ENCODE results near the gene DCST2. TPM values are rescaled to one million over a fixed set of nuclear protein-coding genes. Genes with fewer than 3 reads are reported as not detected.
A peak's percentile ranks its signal among the peaks of the same experiment; 100 is the strongest.

Gene DCST2
- total and polyA plus RNA-seq, 2 of the 8 experiments (the other 6 are each of a cell fraction or from before 2014, with no cell fraction given), result 0.43 to 2.1 TPM

- H4K8ac ChIP-seq (ENCODE audit: extremely low read depth, insufficient read depth, low read length), result no peak overlapping the region
- no peak overlapping the region for H2AFZ ChIP-seq (ENCODE audit: low read length)
- no peak overlapping the region for H3K4ac ChIP-seq (replicated peaks; ENCODE audit: insufficient read length, low read depth, low read length)
- H3K9ac ChIP-seq (replicated peaks in 1 of 4; ENCODE audit: extremely low read depth in 1 of 4, low read depth in 3 of 4, low read length in 3 of 4), result no peak overlapping the region
- no peak overlapping the region for H2AK5ac ChIP-seq (ENCODE audit: low read depth, low read length)
- no peak overlapping the region for H4K5ac ChIP-seq (ENCODE audit: insufficient read length, low read depth, low read length)
- H4K20me1 ChIP-seq (replicated peaks in 1 of 2; ENCODE audit: control insufficient read depth in 1 of 2, insufficient read depth in 2 of 2, low read length in 2 of 2), result no peaks in the 10 kb centered on the region
- no peak overlapping the region for H2BK20ac ChIP-seq (ENCODE audit: low read length)
- H3K4me3 ChIP-seq (ENCODE audit: extremely low read depth in 1 of 4, insufficient read depth in 2 of 4, low read depth in 3 of 4, low read length in 4 of 4), result no peak overlapping the region
- no peak overlapping the region for H2BK12ac ChIP-seq (ENCODE audit: low read depth, low read length)
- H3K79me1 ChIP-seq (ENCODE audit: low read depth, low read length), result no peaks in the 10 kb centered on the region; the same call in 1 of the 2 replicates
- no peak overlapping the region for H3K23ac ChIP-seq (ENCODE audit: insufficient read length)
- 86% methylated on average over 3 of the region's 5 CpGs; no CpG with 5 or more reads in 1 of the 2 experiments for WGBS, 2 experiments (ENCODE audit: extremely low coverage in 1 of 2, insufficient coverage in 1 of 2, insufficient read length in 1 of 2, insufficient replicate concordance in 2 of 2, low coverage in 1 of 2, low lambda C conversion rate in 2 of 2, missing lambda C conversion rate in 1 of 2)
- ChIA-PET CTCF (ENCODE audit: partially characterized antibody) (interaction anchor here (0.6 to 32.4 kb wide), 8 partner anchors 11 to 133 kb away, joined by 3 to 907 read pairs (median 40); partner anchors contain the start of genes ADAM15, DCST1, DCST2 and EFNA3), POLR2A (ENCODE audit: partially characterized antibody) (interaction anchor here (1.1 to 1.8 kb wide), 2 partner anchors 12 to 15 kb away, joined by 4 to 5 read pairs; no protein-coding TSS in a partner anchor)
- H3K4me2 ChIP-seq (ENCODE audit: insufficient read depth in 1 of 2, low read depth in 2 of 2, low read length in 2 of 2), result no peak overlapping the region
- no peak overlapping the region for H3K56ac ChIP-seq (replicated peaks; ENCODE audit: insufficient read length, low read depth, low read length)
- peak overlapping the region; percentile 4; the same call in 1 of the 2 replicates for H3K18ac ChIP-seq (ENCODE audit: extremely low read depth, low read length)
- H3K4me1 ChIP-seq (replicated peaks in 1 of 4; ENCODE audit: control insufficient read depth in 3 of 4, insufficient read depth in 4 of 4, low read length in 3 of 4), result peaks cover 0 to 9% (median 3%) of the 10 kb centered on the region in 4 experiments; a peak in 4 of 7 replicates
- H3K79me2 ChIP-seq (ENCODE audit: control insufficient read depth in 1 of 2, insufficient read depth in 2 of 2, low read length in 2 of 2), result no peaks in the 10 kb centered on the region
- H4K91ac ChIP-seq (replicated peaks; ENCODE audit: insufficient read length, low read length), result no peak overlapping the region
- H3K23me2 ChIP-seq (ENCODE audit: low read depth, low read length), result no peaks in the 10 kb centered on the region; the same call in 1 of the 2 replicates
- H2BK15ac ChIP-seq (ENCODE audit: low read length), result 0 out of 2 replicates have a peak overlapping the region, but pooled peaks have one; percentile 16
- H3K36me3 ChIP-seq (ENCODE audit: control insufficient read depth in 2 of 4, insufficient read depth in 4 of 4, low read length in 3 of 4), result no peaks in the 10 kb centered on the region
- no peak overlapping the region for H2BK5ac ChIP-seq (ENCODE audit: low read depth, low read length)
- H2BK120ac ChIP-seq (replicated peaks; ENCODE audit: low read depth, low read length), result no peak overlapping the region
- FAIRE-seq (no peak), DNase-seq (ENCODE audit: low read depth in 1 of 2, low spot score in 2 of 2) (no peak)
- H3K9me3 ChIP-seq (ENCODE audit: insufficient read depth in 2 of 2, low read depth in 1 of 2, low read length in 1 of 2), result no peaks in the 10 kb centered on the region
- H3K27ac ChIP-seq (ENCODE audit: low read depth, low read length), result no peak overlapping the region
- no peak overlapping the region for H3K14ac ChIP-seq (ENCODE audit: insufficient read length)
- no peaks in the 10 kb centered on the region; a peak in 3 of 7 replicates for H3K27me3 ChIP-seq (replicated peaks in 1 of 4; ENCODE audit: control insufficient read depth in 3 of 4, extremely low read depth in 1 of 4, insufficient read depth in 3 of 4, low read length in 3 of 4)
- TF ChIP-seq RNF2 (IDR thresholded peaks at IDR 0.05; ENCODE audit: borderline replicate concordance, low read depth, low read length, missing control alignments, poor library complexity, severe bottlenecking) (no peak), TEAD4 (IDR thresholded peaks at IDR 0.05; ENCODE audit: low read depth, low read length) (no peak), ZNF274 (IDR thresholded peaks at IDR 0.05; ENCODE audit: borderline replicate concordance, extremely low read depth, low read length) (no peak), SIX5 (IDR thresholded peaks at IDR 0.05; ENCODE audit: low read depth, low read length) (no peak), GTF2F1 (IDR thresholded peaks at IDR 0.05; ENCODE audit: borderline replicate concordance, low read depth, low read length) (no peak), NANOG (IDR thresholded peaks at IDR 0.05; ENCODE audit: insufficient read depth, low read depth, low read length, poor library complexity, severe bottlenecking) (no peak), SRF (IDR thresholded peaks at IDR 0.05; ENCODE audit: low read depth, low read length) (no peak), CHD1 (IDR thresholded peaks at IDR 0.05; ENCODE audit: low read depth, low read length) (no peak), KDM4A (IDR thresholded peaks at IDR 0.05; ENCODE audit: low read depth, low read length, severe bottlenecking) (no peak), CTBP2 (IDR thresholded peaks at IDR 0.05; ENCODE audit: borderline replicate concordance, insufficient read depth, insufficient read length, low read length) (no peak), KDM5A (IDR thresholded peaks at IDR 0.05; ENCODE audit: low read length) (no peak), KDM1A (IDR thresholded peaks at IDR 0.05; ENCODE audit: borderline replicate concordance, low read length) (no peak), EGR1 (IDR thresholded peaks at IDR 0.05; ENCODE audit: borderline replicate concordance, low read depth, low read length) (no peak)
Observed at GRCh38 chr1:155042789-155043188, 9.2 kb upstream of the DCST2 start.

All from H1 (cell line).